Suprapubic skin (tissue), 4 donors: ENCODE data around the gene MGAT5.

Source experiments
- CTCF ChIP-seq, 2 donors: fragments of 200-600 bp in 1 of 2; fragments of 450-650 bp in 1 of 2; sonication (generic) in 1 of 2; IDR thresholded peaks; one replicate each; pipeline ENCODE4 v1.5.1; 2016 to 2019; ENCODE audit warnings: antibody characterized with exemption in 2 of 2, mild to moderate bottlenecking in 1 of 2, moderate library complexity in 1 of 2
- EP300 ChIP-seq: sonication (generic); formaldehyde crosslinking; IDR thresholded peaks from one replicate; pipeline ENCODE4 v1.6.1; 2017; ENCODE audit warnings: antibody characterized with exemption
- POLR2A ChIP-seq, 2 donors: fragments of 450-650 bp; IDR thresholded peaks; one replicate each; pipeline ENCODE4 v1.6.1; 2017; ENCODE audit warnings: antibody characterized with exemption in 2 of 2, mild to moderate bottlenecking in 2 of 2, moderate library complexity in 2 of 2
- POLR2AphosphoS5 ChIP-seq, 3 donors: sonication (generic); formaldehyde crosslinking; IDR thresholded peaks; one replicate each; pipeline ENCODE4 v1.6.1; 2017; ENCODE audit warnings: antibody characterized with exemption in 3 of 3

- TF ChIP-seq CTCF (IDR thresholded peaks at IDR 0.05) (no peak), POLR2AphosphoS5 (IDR thresholded peaks at IDR 0.05) (no peak), POLR2A (IDR thresholded peaks at IDR 0.05) (no peak), EP300 (no peak)
These were observed 157.0 kb downstream of the MGAT5 start for GRCh38 chr2:134410831-134411231.
